ENCODE results near the gene BBC3.
"Not testable (repeated sequence)": the region's sequence is repeated elsewhere in the genome, so short reads cannot be mapped to it uniquely, and the experiment has no call there.

Gene BBC3, protein sequence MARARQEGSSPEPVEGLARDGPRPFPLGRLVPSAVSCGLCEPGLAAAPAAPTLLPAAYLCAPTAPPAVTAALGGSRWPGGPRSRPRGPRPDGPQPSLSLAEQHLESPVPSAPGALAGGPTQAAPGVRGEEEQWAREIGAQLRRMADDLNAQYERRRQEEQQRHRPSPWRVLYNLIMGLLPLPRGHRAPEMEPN

DNA sequence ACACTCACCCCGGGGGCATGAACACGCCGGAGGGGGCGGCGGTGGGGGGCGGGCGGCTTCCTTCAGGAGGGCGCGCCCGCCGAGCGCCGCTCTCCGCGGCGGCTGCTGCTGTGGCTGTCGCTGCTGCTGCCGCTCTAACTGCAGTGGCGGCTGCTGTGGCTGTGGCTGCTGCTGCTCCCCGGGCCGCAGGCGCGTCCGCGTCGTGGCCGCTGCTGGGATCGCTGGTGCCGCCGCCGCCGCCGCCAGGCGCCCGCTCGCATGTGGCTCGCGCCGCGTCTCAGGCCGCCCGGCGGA, at the start of gene BBC3:
BBC3 (minus strand) TSS at position 279 of the 294 bp plus-strand sequence. CDS start 2,768 bp downstream, outside the sequence.
- no peak for DNase-seq

GRCh38 chr19:47280183-47280797, 49.3 kb upstream of the BBC3 start:
- no peak for DNase-seq

DNA sequence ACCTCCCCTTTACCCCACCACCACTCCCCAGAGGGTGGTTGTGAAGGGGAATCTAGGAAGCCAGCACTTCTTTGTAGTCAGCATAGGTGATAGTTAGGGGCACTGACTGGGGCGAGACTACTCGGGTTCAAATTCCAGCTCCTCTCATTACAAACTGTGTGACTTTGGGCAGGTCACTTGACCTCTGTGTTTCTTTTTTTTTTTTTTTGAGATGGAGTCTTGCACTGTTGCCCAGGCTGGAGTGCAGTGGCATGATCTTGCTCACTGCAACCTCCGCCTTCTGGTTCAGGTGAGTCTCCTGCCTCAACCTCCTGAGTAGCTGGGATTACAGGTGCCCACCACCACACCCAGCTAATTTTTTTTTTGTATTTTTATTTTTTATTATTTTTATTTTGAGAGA, 45.5 kb upstream of the BBC3 start:
- not testable (repeated sequence) for DNase-seq

DNA sequence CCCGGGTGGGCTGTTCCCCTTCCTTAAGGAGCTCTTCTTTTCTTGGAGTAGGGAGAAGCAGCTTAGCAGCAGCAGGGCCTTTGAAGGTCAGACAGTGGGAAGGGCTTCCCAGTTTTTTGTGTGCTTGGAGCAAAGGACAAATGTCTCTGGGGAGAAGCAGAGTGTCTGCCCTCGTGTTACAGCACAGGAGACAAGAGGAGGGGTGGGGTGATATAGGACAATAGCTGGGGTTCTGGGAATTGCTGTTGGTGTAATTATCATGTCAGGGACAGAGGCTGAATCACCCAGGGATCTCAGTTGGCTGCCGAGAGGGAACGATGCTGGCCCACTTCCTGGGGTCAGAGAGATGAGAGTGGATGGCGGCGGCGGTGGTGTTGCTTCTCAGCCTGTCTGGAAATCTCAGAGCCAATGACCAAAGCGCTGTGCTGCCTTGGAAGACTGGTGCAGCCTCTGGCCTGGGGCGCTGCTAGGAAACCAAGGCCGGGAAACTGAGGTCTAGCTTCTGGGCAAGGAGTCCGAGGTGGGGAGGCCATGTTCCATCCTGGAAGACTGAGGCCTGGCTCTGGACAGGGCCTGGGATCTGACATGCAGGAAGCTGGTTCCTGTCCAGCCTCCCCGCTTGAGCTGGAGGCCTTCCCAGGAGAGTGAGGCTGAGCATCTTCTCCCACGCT, 44.9 kb upstream of the BBC3 start:
- no peak for DNase-seq

DNA sequence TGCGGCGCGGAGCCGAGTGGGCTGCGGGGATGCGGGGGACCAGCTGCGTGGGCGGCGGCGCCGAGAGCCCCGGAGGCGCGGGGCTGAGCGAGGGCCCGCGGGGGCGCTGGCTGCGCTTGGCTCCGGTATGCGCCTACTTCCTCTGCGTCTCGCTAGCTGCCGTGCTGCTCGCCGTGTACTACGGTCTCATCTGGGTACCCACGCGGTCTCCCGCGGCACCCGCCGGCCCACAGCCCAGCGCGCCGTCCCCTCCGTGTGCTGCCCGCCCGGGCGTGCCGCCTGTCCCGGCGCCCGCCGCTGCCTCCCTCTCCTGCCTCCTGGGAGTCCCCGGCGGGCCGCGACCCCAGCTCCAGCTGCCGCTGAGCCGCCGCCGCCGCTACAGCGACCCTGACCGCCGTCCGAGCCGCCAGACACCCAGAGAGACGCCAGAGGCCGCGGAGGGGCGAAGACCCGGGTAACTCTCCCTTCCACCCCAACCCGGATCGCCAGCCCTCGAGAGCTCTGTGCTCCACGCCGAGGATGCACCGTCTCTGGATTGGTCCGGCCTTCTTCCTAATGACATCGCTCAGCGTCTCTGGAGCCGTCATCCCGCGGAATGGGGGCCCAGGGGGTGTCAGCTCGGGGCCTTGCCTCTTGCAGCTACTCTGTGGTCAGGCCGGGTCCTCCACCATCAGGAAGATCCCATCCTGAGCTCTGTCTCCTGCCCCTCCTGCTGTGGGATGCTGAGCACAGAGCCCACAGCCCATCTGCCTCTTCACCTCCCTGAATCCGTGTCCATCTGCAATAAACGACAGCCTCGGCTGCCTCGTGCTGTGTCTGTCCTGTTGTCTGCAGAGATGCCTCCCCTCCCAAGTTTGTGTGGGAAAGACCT, 44.1 kb upstream of the BBC3 start:
- DNase-seq, result no peak

GRCh38 chr19:47274071-47274890, 43.3 kb upstream of the BBC3 start, which contains the start of gene INAFM1:
Gene INAFM1 (plus strand): TSS chr19:47274885. CDS start chr19:47274920, 35 bp downstream.
- peak; percentile 72 for DNase-seq

GRCh38 chr19:47273313-47274070, 42.5 kb upstream of the BBC3 start:
- peak; percentile 22 for DNase-seq

DNA sequence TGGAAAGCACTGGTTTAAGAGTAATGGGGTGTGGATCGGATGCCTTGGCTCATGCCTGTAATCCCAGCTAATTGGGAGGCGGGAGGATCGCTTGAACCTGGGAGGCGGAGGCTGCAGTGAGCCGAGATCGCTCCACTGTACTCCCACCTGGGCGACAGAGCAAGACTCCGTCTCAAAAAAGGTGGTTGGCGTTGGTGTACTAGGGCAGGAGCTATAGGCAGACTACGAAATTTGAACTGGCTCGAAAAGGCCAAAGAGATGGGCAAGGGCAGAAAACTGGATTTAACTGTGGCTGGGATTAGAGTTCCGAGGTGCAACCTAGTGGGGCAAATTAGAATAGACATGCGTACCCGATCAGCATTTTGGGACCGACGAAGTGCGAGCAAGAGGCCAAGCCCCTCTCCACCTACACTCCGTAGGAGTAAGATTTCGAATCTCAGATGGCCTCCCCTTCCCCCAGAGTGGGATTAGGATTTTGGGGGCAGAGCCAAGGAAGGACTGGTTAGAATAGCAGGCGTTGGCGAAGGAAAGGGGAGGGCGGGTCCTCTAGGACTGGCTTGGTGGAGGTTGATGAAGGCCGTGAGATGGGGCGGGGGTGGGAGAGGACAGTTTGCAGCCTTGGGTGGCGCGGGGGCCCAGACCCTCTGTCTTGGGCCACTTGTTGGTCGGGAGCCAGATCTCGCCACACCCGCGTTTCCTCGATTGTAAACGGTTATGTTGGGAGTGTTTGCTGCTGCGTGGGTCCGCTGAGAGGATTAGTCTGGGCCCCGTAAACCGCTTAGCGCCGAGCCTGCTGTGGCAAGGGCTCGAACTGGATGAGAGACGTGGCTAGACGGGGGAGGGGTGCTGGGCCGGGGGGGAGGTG, 41.7 kb upstream of the BBC3 start:
- DNase-seq, result no peak

DNA sequence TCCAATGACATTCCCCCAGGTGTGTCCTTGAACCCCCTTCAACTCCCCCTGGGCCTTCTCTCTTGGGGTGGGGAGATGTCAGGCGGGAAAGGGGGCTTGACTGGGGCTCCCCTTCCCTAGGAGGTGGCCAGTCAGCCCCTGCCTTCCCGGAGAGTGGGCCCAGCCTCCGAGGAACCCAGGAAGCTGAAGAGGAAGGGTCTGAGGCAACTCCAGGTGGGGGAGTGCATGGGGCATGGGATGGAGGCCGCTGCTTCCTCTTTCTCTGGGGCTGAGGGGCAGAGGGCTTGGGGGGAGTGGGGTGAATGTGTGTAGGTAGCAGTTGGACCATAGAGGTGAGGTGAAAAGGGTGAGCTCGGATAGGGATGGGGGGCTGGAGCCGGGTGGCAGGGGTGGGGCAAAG, 41.0 kb upstream of the BBC3 start:
- no peak for DNase-seq

DNA sequence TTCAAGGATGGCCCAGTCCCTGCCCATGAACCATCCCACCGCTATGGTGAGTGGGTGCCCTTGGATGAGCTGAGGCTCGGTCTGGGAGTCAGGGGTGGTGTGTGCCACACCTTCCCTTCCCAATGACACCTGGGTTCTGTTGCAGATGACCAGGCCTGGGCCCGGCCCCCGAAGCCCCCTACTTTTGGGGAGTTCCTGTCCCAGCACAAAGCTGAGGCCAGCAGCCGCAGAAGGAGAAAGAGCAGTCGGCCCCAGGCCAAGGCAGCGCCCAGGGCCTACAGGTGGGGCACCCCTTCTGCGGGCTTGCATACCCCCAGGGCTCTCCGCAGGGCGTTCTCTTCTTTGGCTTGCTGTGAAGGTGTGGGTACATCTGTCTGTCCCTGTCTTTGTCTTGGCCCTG, 39.4 kb upstream of the BBC3 start:
- no peak for DNase-seq

DNA sequence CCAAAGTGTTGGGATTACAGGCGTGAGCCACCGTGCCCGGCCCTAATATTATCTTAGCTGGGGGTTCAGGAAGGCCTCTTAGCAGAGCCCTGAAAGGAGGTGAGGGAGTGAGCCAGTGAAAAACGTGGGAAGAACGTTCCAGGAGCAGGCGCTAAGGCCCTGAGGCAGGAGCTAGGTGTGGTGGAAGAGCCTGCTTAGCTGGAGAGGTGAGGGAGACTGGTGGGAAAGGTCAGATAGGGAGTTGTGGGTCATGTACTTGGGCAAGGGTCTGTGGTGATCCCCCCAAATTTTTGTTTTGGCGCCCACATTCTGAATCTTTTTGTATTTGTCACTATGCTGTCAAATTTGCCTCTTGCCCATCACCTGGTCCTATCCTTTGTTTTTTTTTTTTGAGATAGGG, 38.6 kb upstream of the BBC3 start:
- DNase-seq, result no peak

- no peak for DNase-seq
These were observed 37.0 kb upstream of the BBC3 start for GRCh38 chr19:47268028-47268427.

DNA sequence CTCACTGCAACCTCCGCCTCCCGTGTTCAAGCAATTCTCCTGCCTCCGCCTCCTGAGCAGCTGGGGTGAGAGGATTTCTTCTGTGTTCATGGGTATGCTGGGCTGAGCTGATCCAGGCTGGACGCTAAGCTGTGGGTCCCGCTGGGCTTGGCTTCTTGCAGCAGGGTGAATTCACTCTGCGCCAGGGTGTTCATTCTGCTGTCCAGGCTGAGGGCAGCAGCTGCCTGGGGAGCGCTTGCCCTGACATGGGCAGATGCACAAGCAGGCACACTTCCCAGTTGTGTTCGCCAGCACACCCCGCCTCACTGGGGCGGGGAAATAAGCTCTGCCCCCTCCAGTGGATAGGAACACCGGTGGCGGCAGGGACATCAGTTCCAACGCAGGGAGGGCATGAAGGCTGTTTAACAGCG, 36.4 kb upstream of the BBC3 start:
- DNase-seq, result no peak

- no peak for DNase-seq
These were observed 35.5 kb upstream of the BBC3 start for GRCh38 chr19:47266401-47266941.

DNA sequence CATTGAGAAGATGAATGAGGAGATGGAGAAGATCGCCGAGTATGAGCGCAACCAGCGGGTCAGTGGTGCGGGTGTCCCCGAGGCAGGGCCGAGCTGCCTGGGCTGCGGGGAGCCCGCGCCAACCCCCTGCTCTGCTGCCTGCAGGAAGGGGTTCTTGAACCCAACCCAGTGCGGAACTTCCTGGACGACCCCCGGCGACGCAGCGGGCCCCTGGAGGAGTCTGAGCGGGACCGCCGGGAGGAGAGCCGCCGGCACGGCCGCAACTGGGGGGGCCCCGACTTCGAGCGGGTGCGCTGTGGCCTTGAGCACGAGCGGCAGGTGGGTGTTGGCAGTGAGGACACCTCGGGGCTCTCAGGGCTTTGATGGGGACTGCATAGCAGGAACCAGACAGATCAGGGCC, 33.6 kb upstream of the BBC3 start:
- DNase-seq, result no peak

- DNase-seq, result not testable (repeated sequence)
These were observed 31.2 kb upstream of the BBC3 start for GRCh38 chr19:47261946-47262793.

- DNase-seq, result no peak
These were observed 29.5 kb upstream of the BBC3 start for GRCh38 chr19:47260476-47260875.

- no peak for DNase-seq
These were observed 28.0 kb upstream of the BBC3 start for GRCh38 chr19:47258895-47259555.

DNA sequence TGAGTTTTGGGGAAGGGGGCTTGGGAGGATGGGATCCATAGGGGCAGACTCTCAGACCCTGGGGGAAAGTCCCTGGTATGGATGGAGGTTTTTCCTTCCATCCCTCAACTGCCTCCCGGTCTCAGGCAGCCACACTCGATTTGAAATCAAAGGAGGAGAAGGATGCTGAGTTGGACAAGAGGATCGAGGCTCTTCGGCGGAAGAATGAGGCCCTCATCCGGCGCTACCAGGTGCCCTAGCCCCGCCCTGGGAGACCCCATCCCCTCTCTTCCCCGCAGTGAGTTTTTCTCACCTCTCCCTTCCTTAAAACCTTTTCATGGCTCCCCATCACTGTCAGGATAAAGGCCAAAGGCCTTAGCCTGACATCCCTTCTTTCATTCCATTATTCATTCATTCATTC, 27.4 kb upstream of the BBC3 start:
- DNase-seq, result no peak

Measured in NCI-H187 treated with DMSO at 0.1 percent for 48 hours (cell line).